ENCODE measurements around the gene ZBTB1. TPM values are rescaled to one million over a fixed set of nuclear protein-coding genes. Genes with fewer than 3 reads are reported as not detected.

ZBTB1 gene
- total RNA-seq, 2 experiments from 2014 or later, result 146 to 147 TPM

DNA sequence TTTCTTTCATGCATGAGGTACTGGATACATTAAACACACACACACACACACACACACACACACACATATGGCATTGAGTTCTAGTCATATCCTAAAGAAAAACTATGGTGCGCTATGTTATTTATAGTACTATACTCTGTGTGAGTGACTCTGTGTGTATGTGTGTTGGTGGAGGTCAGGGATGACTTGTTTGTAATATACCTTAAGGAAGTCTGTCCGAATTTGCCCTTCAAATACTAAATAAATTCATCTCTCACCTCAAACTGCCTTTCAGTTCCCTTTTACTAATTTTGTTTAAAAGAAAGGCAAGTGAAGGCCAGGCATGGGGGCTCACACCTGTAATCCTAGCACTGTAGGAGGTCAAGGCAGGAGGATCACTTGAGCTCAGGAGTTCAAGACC, 41.4 kb upstream of the ZBTB1 start:
- DNase-seq (no peak), ATAC-seq (ENCODE audit: poor library complexity) (no peak)
- H3K27me3 ChIP-seq (ENCODE audit: control insufficient read depth in 1 of 2, insufficient read depth in 2 of 2, low read length in 2 of 2), result no peaks in the 10 kb centered on the region
- peaks cover 15% of the 10 kb centered on the region for H3K36me3 Mint-ChIP-seq (ENCODE audit: low read depth)
- intact Hi-C loops (cut with DNase I, micrococcal nuclease), result no loop called here
- H3K4me1 ChIP-seq (ENCODE audit: insufficient read depth, low read length), result peaks cover 12% of the 10 kb centered on the region
- no peaks in the 10 kb centered on the region for H3K9me3 Mint-ChIP-seq
- peaks cover 2% of the 10 kb centered on the region for H3K36me3 ChIP-seq (ENCODE audit: insufficient read depth, low read length)
- H3K9me3 ChIP-seq (ENCODE audit: control insufficient read depth in 1 of 2, insufficient read depth in 1 of 2, low read length in 2 of 2), result no peaks in the 10 kb centered on the region
- TF ChIP-seq, protein P1, sequence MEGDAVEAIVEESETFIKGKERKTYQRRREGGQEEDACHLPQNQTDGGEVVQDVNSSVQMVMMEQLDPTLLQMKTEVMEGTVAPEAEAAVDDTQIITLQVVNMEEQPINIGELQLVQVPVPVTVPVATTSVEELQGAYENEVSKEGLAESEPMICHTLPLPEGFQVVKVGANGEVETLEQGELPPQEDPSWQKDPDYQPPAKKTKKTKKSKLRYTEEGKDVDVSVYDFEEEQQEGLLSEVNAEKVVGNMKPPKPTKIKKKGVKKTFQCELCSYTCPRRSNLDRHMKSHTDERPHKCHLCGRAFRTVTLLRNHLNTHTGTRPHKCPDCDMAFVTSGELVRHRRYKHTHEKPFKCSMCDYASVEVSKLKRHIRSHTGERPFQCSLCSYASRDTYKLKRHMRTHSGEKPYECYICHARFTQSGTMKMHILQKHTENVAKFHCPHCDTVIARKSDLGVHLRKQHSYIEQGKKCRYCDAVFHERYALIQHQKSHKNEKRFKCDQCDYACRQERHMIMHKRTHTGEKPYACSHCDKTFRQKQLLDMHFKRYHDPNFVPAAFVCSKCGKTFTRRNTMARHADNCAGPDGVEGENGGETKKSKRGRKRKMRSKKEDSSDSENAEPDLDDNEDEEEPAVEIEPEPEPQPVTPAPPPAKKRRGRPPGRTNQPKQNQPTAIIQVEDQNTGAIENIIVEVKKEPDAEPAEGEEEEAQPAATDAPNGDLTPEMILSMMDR (IDR thresholded peaks at IDR 0.05), result no peak
- H3K27me3 Mint-ChIP-seq, result no peaks in the 10 kb centered on the region
- no peak overlapping the region for H3K4me3 Mint-ChIP-seq
- H3K27ac Mint-ChIP-seq, result no peak overlapping the region
- no peak overlapping the region for H3K27ac ChIP-seq (ENCODE audit: low read depth in 1 of 2, low read length in 2 of 2)
- ChIA-PET POLR2A (no interaction called here), CTCF (interaction anchor here (1.0 to 1.9 kb wide), 2 partner anchors 19 to 33 kb away, joined by 3 to 5 read pairs; no protein-coding TSS in a partner anchor)
- H3K4me1 Mint-ChIP-seq (ENCODE audit: low read depth), result peaks cover 41% of the 10 kb centered on the region
- no peak overlapping the region for H3K4me3 ChIP-seq (ENCODE audit: low read length)

DNA sequence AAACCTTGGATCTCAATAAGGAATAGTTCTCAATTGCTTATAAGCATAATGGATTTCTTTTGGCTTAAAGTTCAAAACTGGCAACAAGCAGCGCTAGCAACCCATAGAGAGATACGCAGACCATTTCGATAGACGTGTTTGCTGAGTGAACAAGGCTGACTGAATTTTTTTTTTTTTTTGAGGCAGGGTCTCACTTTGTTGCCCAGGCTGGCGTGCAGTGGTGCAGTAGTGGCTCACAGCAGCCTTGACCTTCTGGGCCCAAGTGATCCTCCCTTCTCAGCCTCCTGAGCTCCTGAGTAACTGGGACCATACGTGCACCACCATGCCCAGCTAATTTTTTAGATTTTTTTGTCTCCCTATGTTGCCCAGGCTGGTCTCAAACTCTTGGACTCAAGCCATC, 40.7 kb upstream of the ZBTB1 start:
- H3K36me3 ChIP-seq (ENCODE audit: insufficient read depth, low read length), result peaks cover 2% of the 10 kb centered on the region
- H3K9me3 Mint-ChIP-seq, result no peaks in the 10 kb centered on the region
- peaks cover 15% of the 10 kb centered on the region for H3K36me3 Mint-ChIP-seq (ENCODE audit: low read depth)
- peaks cover 45% of the 10 kb centered on the region for H3K4me1 Mint-ChIP-seq (ENCODE audit: low read depth)
- peak overlapping the region; percentile 93 for H3K4me3 Mint-ChIP-seq
- no peak overlapping the region for H3K4me3 ChIP-seq (ENCODE audit: low read length)
- H3K4me1 ChIP-seq (ENCODE audit: insufficient read depth, low read length), result peaks cover 12% of the 10 kb centered on the region
- H3K27me3 ChIP-seq (ENCODE audit: control insufficient read depth in 1 of 2, insufficient read depth in 2 of 2, low read length in 2 of 2), result no peaks in the 10 kb centered on the region
- POLR2A ChIA-PET, result interaction anchor here (1.0 to 1.6 kb wide), 5 partner anchors 18 to 41 kb away, joined by 3 to 7 read pairs (median 5); partner anchors contain the start of gene ZBTB1
- H3K27ac ChIP-seq (ENCODE audit: low read depth in 1 of 2, low read length in 2 of 2), result no peak overlapping the region
- intact Hi-C loops (cut with DNase I, micrococcal nuclease), result no loop called here
- TF ChIP-seq, protein P1 (IDR thresholded peaks at IDR 0.05), result no peak
- H3K27me3 Mint-ChIP-seq, result no peaks in the 10 kb centered on the region
- ATAC-seq (ENCODE audit: poor library complexity), result no peak
- CTCF ChIA-PET, result interaction anchor here (1.0 to 1.9 kb wide), 3 partner anchors 15 to 34 kb away, joined by 3 to 5 read pairs (median 3); no protein-coding TSS in a partner anchor
- no peaks in the 10 kb centered on the region for H3K9me3 ChIP-seq (ENCODE audit: control insufficient read depth in 1 of 2, insufficient read depth in 1 of 2, low read length in 2 of 2)
- H3K27ac Mint-ChIP-seq, result no peak overlapping the region
- no peak for DNase-seq

DNA sequence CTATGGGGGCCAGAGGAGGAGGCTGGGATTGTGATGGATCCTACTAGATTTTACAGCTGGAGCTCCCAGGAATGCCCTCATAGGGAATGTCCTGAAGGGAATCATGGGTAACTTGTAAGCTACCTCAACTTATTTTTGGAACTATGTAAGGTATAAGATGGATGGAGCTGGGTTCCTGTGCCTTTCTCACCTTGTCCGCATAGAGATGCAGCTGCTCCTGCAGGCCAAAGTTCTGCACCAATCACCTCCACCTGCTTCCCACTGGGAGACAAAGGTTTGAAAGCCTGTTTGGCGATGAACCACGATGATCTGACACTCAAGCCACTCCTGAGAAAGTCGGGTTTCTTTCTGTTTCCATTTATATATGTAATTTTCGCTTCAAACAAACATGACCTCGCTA, 39.9 kb upstream of the ZBTB1 start:
- no peak for ATAC-seq (ENCODE audit: poor library complexity)
- peaks cover 9% of the 10 kb centered on the region for H3K36me3 Mint-ChIP-seq (ENCODE audit: low read depth)
- H3K27ac ChIP-seq (ENCODE audit: low read depth in 1 of 2, low read length in 2 of 2), result no peak overlapping the region
- H3K4me3 Mint-ChIP-seq, result peak overlapping the region; percentile 93
- H3K4me3 ChIP-seq (ENCODE audit: low read length), result peak overlapping the region; percentile 63
- no peaks in the 10 kb centered on the region for H3K9me3 ChIP-seq (ENCODE audit: control insufficient read depth in 1 of 2, insufficient read depth in 1 of 2, low read length in 2 of 2)
- ChIA-PET CTCF (interaction anchor here (0.6 to 1.2 kb wide), 2 partner anchors 15 to 50 kb away, joined by 3 read pairs; no protein-coding TSS in a partner anchor), POLR2A (interaction anchor here (1.0 to 1.6 kb wide), 5 partner anchors 19 to 40 kb away, joined by 3 to 7 read pairs (median 5); partner anchors contain the start of gene ZBTB1)
- no peaks in the 10 kb centered on the region for H3K9me3 Mint-ChIP-seq
- H3K4me1 Mint-ChIP-seq (ENCODE audit: low read depth), result peaks cover 52% of the 10 kb centered on the region
- intact Hi-C loops (cut with DNase I, micrococcal nuclease), result no loop called here
- peak overlapping the region; percentile 64 for H3K27ac Mint-ChIP-seq
- H3K27me3 Mint-ChIP-seq, result no peaks in the 10 kb centered on the region
- TF ChIP-seq, protein P1 (IDR thresholded peaks at IDR 0.05), result no peak
- H3K4me1 ChIP-seq (ENCODE audit: insufficient read depth, low read length), result peaks cover 12% of the 10 kb centered on the region
- H3K36me3 ChIP-seq (ENCODE audit: insufficient read depth, low read length), result peaks cover 2% of the 10 kb centered on the region
- no peak for DNase-seq
- no peaks in the 10 kb centered on the region for H3K27me3 ChIP-seq (ENCODE audit: control insufficient read depth in 1 of 2, insufficient read depth in 2 of 2, low read length in 2 of 2)

All from CD4-positive, alpha-beta T cell (primary cell).